Endothelial cell (in vitro differentiated cells): Measurements from ENCODE around the gene SOX13. TPM values are rescaled to one million over a fixed set of nuclear protein-coding genes. Genes with fewer than 3 reads are reported as not detected.
"Not testable (repeated sequence)": the region's sequence is repeated elsewhere in the genome, so short reads cannot be mapped to it uniquely, and the experiment has no call there.

Experiments
- DNase-seq: peaks from one replicate; pipeline ENCODE4 v3.0.0; 2021; ENCODE audit warnings: low spot score
- H3K27ac Mint-ChIP-seq: one replicate; pipeline ENCODE4 v1.8.0; 2021; ENCODE audit warnings: mixed read lengths, inconsistent platforms; ENCODE audit not compliant: unreplicated experiment
- H3K27me3 Mint-ChIP-seq: one replicate; pipeline ENCODE4 v1.8.0; 2021; ENCODE audit warnings: mild to moderate bottlenecking, moderate library complexity, mixed read lengths, inconsistent platforms; ENCODE audit not compliant: unreplicated experiment
- H3K36me3 Mint-ChIP-seq: one replicate; pipeline ENCODE4 v1.8.0; 2021; ENCODE audit warnings: mild to moderate bottlenecking, low read depth, mixed read lengths, inconsistent platforms; ENCODE audit not compliant: unreplicated experiment
- H3K4me1 Mint-ChIP-seq: one replicate; pipeline ENCODE4 v1.8.0; 2021; ENCODE audit warnings: mild to moderate bottlenecking, mixed read lengths, inconsistent platforms; ENCODE audit not compliant: unreplicated experiment
- H3K4me3 Mint-ChIP-seq: one replicate; pipeline ENCODE4 v1.8.0; 2021; ENCODE audit warnings: mild to moderate bottlenecking, mixed read lengths, inconsistent platforms; ENCODE audit not compliant: unreplicated experiment
- H3K9me3 Mint-ChIP-seq: one replicate; pipeline ENCODE4 v1.8.0; 2021; ENCODE audit warnings: mixed read lengths, inconsistent platforms; ENCODE audit not compliant: unreplicated experiment
- total RNA-seq: library from RNA; stranded (reverse); fragmentation: NEBNext Ultra II Directional; extraction: Animal tissue kit (Norgen Biotek cat#: 25700); gene quantifications from one replicate; pipeline ENCODE4 v1.2.1, GENCODE V29; 2021; ENCODE audit not compliant: unreplicated experiment
- TF ChIP-seq, protein P1 (sequence below): fragments of 200-600 bp; sonication (generic); IDR thresholded peaks from one replicate; pipeline ENCODE4 v1.5.0; 2021; ENCODE audit warnings: antibody characterized with exemption; ENCODE audit not compliant: unreplicated experiment

Gene SOX13
- total RNA-seq, 1 donor from 2014 or later: 107 TPM

- no peaks in the 10 kb centered on the region for H3K9me3 Mint-ChIP-seq
- no peak overlapping the region for H3K4me3 Mint-ChIP-seq
- H3K4me1 Mint-ChIP-seq: peaks cover 28% of the 10 kb centered on the region
Measured at GRCh38 chr1:204098683-204099082, 25.8 kb downstream of the SOX13 start.

DNA sequence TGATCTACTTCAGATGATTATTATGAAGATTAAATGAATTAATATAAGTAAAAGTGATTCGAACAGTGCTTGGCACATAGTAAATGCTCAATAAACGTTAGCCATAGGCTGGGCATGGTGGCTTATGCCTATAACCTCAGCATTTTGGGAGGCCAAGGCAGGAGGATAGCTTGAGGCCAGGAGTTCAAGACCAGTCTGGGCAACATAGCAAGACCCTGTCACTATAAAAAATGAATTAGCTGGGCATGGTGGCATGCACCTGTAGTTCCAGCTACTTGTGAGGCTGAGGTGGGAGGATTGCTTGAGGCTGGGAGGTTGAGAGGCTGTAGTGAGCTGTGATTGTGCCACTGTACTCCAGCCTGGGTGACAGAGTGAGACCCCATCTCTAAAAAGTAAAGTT is 26.8 kb downstream of the SOX13 start:
- not testable (repeated sequence) for DNase-seq, H3K27me3 Mint-ChIP-seq, H3K27ac Mint-ChIP-seq, H3K4me3 Mint-ChIP-seq, H3K36me3 Mint-ChIP-seq, H3K9me3 Mint-ChIP-seq
- peaks cover 27% of the 10 kb centered on the region for H3K4me1 Mint-ChIP-seq

More at GRCh38 chr1:204098683-204099082, 25.8 kb downstream of the SOX13 start:
- Mint-ChIP-seq H3K27ac (no peak overlapping the region), H3K27me3 (no peaks in the 10 kb centered on the region), H3K36me3 (peaks cover 6% of the 10 kb centered on the region)
- TF ChIP-seq, protein P1, sequence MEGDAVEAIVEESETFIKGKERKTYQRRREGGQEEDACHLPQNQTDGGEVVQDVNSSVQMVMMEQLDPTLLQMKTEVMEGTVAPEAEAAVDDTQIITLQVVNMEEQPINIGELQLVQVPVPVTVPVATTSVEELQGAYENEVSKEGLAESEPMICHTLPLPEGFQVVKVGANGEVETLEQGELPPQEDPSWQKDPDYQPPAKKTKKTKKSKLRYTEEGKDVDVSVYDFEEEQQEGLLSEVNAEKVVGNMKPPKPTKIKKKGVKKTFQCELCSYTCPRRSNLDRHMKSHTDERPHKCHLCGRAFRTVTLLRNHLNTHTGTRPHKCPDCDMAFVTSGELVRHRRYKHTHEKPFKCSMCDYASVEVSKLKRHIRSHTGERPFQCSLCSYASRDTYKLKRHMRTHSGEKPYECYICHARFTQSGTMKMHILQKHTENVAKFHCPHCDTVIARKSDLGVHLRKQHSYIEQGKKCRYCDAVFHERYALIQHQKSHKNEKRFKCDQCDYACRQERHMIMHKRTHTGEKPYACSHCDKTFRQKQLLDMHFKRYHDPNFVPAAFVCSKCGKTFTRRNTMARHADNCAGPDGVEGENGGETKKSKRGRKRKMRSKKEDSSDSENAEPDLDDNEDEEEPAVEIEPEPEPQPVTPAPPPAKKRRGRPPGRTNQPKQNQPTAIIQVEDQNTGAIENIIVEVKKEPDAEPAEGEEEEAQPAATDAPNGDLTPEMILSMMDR: no peak
- no peak for DNase-seq

GRCh38 chr1:204102029-204102611 is 29.2 kb downstream of the SOX13 start:
- H3K27me3 Mint-ChIP-seq: no peaks in the 10 kb centered on the region
- H3K4me3 Mint-ChIP-seq: no peak overlapping the region
- peaks cover 6% of the 10 kb centered on the region for H3K36me3 Mint-ChIP-seq
- TF ChIP-seq, protein P1: no peak
- H3K4me1 Mint-ChIP-seq: peaks cover 39% of the 10 kb centered on the region
- no peaks in the 10 kb centered on the region for H3K9me3 Mint-ChIP-seq
- H3K27ac Mint-ChIP-seq: no peak overlapping the region
- no peak for DNase-seq

GRCh38 chr1:204102739-204103430 is 30.0 kb downstream of the SOX13 start:
- Mint-ChIP-seq H3K27me3 (no peaks in the 10 kb centered on the region), H3K27ac (no peak overlapping the region), H3K9me3 (no peaks in the 10 kb centered on the region), H3K4me1 (peaks cover 44% of the 10 kb centered on the region), H3K36me3 (peaks cover 6% of the 10 kb centered on the region), H3K4me3 (no peak overlapping the region)
- TF ChIP-seq, protein P1: no peak
- no peak for DNase-seq

DNA sequence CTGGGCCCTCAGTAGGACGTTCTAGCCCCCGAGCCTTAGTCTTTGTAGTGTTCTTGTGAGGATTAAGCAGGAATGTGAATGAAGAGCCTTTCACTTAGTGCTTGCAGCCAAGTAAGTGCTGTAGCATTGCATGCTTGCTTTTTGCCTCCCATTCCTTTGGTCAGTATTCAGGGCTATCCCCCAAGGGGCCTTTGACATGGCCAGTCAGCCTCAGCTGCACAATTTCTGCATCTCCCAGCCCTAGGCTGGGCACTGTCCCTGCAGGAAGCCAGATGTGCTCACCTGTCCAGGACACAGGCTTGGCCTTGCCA is 30.5 kb downstream of the SOX13 start:
- Mint-ChIP-seq H3K9me3 (no peaks in the 10 kb centered on the region), H3K27ac (no peak overlapping the region), H3K4me1 (peaks cover 48% of the 10 kb centered on the region), H3K4me3 (no peak overlapping the region), H3K36me3 (peaks cover 6% of the 10 kb centered on the region), H3K27me3 (no peaks in the 10 kb centered on the region)
- TF ChIP-seq, protein P1: no peak
- no peak for DNase-seq
